ACHN (cell line): ENCODE measurements around the gene MYO7B.

Source experiments
- DNase-seq: peaks from one replicate; pipeline ENCODE4 v3.0.0-alpha.2; 2015
- in situ Hi-C: cut with HindIII; loops from 2 replicates; pipeline ENCODE4 v1.10.0; 2017; ENCODE audit warnings: low sequenced_read_pairs, low pct_ligation_motif_present, low pct_unique_long_range_greater_than_20kb

MYO7B gene

DNA sequence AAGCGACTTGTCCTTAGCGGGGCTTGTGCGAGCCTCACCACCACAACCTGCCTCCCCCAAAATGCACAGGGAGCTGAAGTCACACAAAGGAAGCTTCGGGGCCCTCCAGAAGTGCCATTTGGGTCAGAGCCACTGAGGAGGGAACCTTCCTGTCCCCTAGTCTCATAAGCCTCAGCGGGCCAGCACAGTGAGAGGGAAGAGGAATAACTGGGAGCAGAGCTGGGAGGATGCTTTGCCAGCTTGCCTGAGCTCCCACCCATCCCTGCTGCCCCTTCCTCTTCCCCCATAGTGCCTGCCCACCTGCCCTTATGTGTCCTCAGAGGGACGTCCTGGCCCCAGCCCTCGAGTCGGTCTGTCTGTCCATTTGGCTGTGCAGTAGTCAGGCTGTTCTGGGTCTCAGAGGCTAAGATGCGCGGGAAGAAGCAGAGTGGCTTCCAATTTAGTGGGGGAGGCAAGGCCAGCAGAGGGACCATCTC, 58.7 kb downstream of the MYO7B start:
- in situ Hi-C loops, result no loop called here
- no peak for DNase-seq

DNA sequence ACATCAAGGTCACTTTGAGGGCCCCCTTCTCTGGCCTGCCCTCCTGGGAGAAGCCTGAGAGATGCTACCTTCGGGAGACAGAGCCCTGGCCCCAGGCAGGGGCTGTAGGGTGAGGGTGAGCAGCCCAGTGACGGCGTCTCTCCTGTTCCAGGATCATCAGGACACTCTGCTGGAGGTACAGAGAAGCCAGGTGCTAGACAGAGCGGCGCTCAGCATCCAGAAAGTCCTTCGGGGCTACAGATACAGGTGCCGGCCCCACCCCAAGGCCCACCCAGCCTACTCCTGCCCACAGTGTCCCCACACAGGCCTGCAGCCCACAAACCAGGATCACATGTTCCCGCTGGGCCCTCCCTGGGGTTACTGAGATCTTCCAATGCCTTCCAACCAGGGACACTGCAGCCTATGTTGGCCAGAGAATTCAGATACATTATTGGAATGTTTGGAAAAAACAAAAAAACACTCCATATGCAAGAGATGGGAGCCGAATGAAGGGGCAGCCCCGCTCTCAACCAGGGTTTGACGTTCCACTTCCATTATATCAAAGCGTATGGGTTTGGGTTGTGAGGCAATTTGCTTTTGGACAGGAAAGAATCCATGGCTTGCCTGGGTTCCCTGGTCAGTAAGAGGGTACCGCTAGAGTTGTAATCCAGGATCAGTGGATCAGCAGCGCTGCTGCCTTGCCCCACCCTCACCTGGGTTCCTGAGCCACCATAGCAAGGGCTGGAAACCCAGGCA, 61.0 kb downstream of the MYO7B start:
- DNase-seq, result no peak
- in situ Hi-C loops, result no loop called here

DNA sequence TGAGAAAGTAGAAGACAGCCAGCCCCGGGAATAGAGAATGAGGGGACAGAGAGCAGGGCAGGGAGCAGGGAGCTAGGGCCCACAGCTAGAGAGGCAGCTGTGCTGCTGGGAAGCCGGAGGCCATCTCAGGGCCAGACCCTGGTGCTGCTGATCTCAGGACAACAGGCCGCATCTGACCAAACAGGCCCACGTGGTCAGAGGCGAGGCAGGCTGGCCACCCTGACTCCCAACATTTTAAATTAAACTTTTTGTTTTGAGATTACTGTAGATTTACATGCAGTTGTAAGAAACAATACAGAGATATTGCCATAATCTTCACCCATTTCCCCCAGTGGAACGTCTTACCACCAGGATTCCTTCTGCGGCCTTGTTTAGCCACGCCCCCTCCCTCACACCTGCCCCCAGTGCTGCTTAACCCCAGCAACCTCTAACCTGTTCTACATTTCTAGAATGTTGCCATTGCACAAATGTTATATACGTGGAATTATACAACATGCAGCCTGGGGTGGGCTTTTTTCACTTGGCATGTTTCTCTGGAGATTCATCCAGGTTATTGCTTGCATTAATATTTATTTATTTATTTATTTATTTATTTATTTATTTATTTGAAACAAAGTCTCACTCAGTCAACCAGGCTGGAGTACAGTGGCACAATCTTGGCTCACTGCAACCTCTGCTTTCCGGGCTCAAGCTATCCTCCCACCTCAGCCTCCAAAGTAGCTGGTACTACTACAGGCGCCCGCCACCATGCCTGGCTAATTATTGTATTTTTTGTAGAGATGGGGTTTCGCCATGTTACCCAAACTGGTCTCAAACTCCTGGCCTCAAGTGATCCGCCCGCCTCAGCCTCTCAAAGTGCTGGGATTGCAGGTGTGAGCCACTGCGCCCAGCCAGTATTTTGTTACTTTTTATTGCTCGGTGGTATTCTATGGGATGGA, 61.8 kb downstream of the MYO7B start:
- in situ Hi-C loops, result no loop called here
- no peak for DNase-seq

DNA sequence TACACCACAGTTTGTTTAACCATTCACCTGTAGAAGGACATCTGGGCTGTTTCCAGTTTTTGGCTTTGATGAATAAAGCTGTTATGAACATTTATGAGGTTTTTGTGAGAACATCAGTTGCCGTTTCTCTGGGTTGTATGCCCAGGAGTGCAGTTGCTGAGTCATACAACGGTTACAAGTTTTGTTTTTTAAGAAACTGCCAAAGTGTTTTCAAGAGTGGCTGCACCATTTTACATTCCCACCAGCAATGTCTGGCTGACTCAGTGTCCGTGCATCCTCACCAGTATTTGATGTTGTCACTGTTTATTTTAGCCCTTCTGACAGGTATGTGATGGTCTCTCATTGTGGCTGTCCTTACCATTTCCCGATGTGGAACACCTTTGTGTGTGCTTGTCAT, 62.5 kb downstream of the MYO7B start:
- no peak for DNase-seq
- in situ Hi-C loops, result no loop called here

DNA sequence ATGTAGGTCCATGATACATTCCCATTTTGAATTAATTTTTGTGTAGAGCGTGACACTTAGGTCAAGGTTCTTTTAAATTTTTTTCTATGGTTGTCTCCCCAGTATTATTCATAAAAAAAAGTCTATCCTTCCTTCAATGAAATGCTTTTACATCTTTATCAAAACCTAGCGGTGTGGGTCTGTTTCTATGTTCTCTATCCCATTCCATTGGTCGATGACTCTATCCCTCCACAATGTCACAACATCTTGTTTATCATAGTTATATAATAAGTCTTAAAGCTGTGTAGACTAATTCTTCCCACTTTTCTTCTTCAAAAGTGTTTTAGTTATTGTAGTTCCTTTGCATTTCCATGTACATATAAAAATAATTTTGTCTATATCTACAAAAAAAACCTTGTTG, 63.2 kb downstream of the MYO7B start:
- in situ Hi-C loops, result no loop called here
- DNase-seq, result no peak

DNA sequence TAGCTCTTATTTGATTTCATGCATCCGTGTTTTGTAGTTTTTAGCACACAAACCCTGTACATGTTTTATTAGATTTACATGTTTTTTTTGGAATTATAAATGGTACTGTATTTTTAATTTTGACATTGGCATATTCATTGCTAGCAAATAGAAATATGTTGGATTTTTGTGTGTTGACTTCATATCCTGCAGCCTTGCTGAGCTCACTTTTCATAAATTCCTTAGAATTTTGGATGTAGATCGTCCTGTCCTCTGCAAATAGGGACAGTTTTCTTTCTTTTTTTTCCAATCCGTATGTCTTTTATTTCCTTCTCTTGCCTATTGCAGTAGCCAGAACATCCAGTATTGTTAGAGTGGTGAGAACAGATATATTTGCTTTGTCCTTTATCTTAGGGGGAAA, 63.7 kb downstream of the MYO7B start:
- in situ Hi-C loops, result no loop called here
- DNase-seq, result no peak

DNA sequence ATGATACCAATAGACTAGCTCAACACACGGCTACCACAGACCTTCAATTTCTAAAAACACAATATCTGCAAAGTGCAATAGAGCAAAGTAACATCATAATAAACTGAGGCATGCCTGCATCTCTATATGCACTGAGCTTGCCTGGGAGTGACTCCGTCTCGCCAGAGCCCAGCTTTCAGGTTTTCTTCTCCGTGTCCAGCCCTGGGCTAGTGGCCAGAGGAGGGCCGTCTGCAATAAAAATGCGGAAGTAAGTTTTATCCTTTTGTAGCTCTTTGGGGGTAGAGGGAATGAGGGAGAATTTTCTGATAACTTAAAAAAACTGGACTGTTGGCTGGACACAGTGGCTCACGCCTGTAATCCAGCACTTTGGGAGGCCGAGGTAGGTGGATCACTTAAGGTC, 69.5 kb downstream of the MYO7B start:
- in situ Hi-C loops, result no loop called here
- DNase-seq, result no peak

DNA sequence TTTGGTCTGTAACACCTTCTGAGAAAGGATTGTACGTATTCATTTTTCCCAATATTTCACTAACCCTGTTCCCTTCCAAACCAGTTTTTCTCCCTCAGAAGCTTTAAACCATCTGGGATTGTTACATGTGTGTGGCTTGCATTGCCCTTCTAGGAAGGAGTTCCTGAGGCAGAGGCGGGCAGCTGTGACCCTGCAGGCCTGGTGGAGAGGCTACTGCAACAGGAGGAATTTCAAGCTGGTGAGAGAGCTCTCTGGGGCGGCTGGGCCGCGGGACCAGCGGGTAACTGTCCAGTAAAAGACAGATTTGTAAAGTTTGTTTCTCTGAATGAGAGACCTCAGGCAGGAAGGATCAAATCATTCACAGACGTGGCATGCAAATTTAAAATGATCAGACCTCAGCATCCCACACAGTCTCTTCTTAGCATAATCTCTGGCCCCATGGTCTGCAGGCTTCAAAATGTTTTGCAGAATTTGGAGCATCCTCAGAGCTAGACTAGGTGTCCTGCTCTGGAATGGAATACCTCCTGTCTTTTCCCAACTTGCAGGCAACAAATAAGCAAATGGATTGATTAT, 70.3 kb downstream of the MYO7B start:
- no peak for DNase-seq
- in situ Hi-C loops, result no loop called here

DNA sequence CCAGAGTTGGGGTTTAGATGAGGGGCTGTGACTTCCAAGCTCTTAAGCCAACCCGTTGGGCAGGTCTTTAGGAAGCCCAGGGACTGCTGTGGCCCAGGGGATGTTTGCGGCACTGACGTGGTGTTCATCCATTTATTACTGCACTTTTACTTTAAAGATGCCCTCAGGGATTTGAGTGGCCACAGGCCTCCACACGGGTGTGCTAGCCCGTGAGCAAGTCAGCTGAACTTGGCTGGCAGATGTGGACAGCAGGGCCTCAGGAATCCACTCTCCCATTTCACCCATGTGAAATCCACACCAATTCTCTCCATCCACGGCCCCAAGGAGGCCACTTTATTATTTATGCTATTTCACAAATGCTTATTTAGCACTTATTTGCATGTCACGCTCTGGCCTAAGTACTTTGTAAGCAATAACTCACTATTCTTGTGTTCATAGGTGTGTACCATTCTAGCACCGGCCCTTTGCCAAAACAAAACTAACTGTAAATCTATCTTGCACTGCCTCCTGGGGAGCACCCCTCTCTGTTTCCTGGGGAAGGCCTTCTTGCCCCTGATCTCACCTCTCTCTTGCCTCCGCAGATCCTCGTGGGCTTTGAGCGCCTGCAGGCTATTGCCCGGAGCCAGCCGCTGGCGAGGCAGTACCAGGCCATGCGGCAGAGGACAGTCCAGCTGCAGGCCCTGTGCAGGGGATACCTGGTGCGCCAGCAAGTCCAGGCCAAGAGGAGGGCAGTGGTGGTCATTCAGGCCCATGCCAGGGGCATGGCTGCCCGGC, 71.3 kb downstream of the MYO7B start:
- in situ Hi-C loops, result no loop called here
- no peak for DNase-seq

DNA sequence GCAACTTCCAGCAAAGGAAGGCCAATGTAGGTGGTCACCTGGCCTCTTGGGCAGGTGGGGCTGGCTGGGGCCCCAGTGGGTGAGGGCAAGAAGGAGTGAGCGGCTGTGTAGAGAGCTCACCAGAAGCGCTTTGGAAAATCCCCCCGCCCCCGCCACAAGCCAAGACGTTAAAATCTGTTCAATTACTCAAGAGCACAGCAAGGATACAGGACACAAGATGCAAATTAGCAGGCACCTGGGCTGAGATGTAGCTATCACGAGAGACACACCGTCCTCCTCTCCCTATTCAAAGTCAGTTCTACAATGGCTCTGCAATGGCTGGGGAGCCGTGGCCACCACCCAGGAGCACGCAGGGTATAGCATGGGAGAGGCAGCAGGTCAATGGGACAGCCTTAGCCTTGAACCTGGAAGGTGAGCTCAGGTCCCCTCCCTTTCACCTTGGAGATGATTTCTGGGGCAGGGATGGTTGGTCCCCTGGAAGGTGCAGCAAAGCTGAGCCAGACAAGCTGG, 72.0 kb downstream of the MYO7B start:
- DNase-seq, result no peak
- in situ Hi-C loops, result no loop called here

DNA sequence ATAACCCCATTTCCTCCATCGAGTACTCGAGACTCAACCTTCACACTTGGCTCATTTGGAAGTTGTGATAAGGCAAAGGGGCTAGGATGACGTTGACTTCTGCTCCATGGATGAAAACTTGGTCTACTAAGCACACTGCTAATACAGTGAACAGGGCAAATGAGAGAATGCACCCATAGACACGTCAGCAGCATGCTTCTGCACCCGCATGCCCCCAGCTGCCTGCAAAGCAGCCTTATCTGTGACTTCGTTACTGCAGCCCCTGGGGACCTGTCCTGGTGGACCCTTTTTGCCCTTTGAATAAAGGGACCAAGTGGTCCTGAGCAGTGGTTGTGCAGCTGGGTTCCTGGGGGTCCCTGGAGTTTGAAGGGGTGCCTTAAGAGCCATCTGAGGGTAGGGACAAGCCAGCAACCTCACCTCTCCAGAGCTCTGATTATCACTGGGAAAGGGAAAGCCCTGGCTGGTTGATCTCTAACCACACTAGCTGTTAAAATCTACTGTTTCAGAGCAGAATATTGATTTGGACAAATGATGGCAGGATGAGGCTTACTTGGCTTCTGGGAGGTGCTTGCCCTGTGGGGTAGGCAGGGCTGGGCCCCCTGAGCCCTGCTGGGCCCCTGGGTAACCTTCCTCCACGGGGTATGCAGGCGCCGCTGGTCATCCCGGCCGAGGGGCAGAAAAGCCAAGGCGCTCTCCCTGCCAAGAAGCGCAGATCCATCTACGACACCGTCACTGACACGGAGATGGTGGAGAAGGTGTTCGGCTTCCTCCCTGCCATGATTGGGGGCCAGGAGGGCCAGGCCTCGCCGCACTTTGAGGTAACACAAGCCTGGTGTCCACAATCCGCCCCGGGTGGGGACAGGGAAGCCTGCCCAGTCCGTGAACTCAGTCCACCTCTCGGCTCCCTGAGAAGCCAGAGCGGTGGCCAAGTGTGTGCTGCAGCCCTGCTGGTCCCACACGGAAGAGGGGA, 72.9 kb downstream of the MYO7B start:
- DNase-seq, result no peak
- in situ Hi-C loops, result no loop called here

DNA sequence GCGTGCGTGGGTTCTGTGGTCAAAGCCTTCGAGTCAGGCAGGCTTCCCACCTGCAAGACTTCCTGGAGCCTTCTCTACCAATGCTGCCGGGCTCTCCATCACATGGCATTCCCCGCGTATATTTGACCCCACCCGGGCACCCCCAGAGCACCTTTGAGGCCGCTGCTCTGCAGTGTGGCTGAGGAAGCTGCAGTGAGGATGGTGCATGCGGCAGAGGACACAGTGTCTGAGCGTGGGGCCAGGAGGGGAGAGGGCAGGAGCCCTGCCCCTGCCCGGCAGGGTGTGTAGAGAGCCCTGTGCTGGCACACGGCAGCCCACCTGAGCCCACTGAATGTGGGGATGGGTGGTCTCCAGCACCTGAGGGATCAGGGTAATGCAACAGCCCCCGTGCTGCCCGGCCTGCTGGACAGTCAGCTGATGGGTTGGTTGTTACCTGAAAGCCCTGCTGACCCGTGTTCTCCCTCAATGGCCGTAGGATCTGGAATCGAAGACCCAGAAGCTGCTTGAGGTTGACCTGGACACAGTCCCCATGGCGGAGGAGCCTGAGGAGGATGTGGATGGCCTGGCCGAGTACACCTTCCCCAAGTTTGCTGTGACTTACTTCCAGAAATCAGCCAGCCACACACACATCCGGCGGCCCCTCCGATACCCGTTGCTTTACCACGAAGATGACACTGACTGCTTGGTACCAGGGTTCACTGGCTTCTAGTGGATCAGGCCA, 73.7 kb downstream of the MYO7B start:
- DNase-seq, result no peak
- in situ Hi-C loops, result no loop called here

DNA sequence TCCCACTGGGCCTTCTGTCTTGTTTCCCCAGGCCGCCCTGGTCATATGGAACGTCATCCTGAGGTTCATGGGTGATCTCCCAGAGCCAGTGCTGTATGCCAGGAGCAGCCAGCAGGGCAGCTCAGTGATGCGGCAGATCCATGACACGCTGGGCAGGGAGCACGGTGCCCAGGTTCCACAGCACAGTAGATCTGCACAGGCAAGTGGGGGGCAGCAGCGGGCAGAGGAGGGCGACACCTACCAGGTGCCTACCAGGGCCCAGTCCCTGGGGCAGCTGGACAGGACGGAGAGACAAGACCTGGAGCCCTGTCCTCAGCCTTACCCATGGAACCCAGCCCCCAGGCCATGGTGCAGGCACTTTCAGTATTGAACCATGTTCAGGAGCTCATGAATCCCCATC, 74.3 kb downstream of the MYO7B start:
- in situ Hi-C loops, result no loop called here
- DNase-seq, result no peak

DNA sequence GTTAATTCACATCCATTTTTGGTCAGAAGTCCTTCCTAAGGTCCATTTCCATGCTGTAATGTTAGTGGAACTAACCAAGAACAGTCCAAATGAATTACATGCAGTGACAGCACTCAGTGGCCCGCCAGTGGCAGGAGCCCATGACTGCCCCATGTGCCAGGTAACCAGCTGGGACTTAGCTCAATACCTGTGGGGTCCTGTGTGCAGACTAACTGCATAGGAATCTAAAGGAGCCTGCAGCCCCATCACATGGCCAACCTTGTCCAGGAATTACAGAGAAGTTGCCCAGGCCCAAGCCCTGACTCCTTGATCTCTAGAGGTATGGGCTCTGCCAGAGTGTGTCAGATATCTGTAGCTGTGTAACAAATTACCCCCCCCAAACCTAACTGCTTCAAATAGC, 75.1 kb downstream of the MYO7B start:
- no peak for DNase-seq
- in situ Hi-C loops, result no loop called here

DNA sequence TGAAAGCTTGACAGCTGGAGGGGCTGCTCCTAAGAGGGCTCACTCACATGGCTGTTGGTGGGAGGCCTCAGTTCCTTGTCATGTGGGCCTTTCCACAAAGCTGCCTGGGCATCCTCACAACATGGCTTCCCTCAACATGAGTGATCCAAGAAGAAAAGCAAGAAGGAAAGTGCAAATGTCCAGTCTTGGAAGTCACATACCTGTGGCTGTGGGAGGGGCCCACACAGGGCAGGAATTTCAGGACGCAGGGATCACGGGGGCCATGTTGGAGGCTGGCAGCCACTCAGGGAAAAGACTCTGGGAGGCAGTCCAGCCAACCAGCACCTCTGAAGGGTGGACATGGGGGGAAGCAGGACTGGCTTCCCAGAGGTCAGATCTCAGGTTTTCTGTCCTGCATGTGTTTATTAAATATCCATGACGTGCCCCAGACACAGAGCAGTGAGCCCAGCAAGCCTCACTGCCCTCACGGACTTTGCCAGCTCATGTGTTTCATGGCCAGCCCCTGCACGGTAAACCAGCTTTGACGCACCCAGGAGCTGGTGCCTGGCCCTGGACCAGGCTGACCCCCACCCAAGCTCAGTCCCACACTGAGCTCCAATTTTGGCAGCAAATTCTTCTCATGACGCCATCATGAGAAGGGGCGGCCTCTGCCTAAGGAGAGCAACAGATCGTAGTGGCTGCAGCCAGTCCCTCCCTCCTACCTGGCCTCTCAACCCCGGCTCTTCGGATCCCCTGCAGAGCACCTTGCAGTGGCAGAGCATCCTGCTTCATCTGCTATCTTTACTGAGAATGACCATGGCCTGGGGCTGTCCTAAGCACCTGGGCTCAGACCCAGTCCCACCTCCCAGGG, 75.8 kb downstream of the MYO7B start:
- no peak for DNase-seq
- in situ Hi-C loops, result no loop called here

DNA sequence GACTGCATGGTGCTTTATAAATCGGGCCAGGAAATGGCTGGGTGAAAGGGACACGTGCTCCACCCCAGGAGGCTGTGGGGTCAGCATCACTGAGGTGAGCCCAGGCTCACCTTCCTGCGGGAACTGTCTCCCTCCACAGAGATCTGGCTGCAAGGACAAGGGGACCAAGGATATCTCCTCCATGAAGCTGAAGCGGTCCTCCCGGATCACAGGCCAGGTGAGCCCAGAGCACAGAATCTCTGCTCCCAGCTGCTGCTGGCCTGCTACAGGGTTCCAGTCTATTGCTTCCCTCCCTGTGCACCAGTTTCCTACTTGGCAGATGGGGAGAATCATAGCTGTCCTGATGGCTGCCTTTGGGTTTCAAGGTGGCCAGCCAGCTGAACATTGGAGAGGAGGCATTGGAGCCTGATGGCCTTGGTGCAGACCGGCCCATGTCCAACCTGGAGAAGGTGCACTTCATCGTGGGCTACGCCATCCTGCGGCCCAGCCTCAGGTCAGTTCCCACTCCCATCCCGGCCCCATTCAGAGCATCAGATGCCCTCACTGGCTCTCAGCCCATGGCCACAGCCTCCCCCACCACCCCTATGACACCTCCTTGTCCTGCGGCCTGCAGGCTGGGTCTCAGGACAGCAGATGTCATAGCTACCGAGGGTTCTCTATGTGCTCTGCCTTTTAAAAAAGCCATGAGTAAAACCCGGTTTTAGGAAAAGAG, 76.8 kb downstream of the MYO7B start:
- in situ Hi-C loops, result no loop called here
- DNase-seq, result no peak
